GM10248 (cell line): ENCODE measurements around the gene CLEC12A.
"Not testable (repeated sequence)": the region's sequence is repeated elsewhere in the genome, so short reads cannot be mapped to it uniquely, and the experiment has no call there.

Experiments used
- CTCF ChIA-PET: fragments of 300-600 bp; sonication (Branson Sonifier 250); formaldehyde crosslinking; extraction: SDS; loops from one replicate; lab custom pipeline; 2021; ENCODE audit warnings: antibody characterized with exemption; lab: Yijun Ruan, JAX
- POLR2A ChIA-PET: fragments of 350-650 bp; sonication (Branson Sonifier 250); formaldehyde crosslinking; extraction: SDS; loops from one replicate; lab custom pipeline; 2020; ENCODE audit warnings: antibody characterized with exemption; lab: Yijun Ruan, JAX
- DNase-seq: peaks from one replicate; pipeline ENCODE4 v3.0.0; 2012; ENCODE audit errors: extremely low spot score
- TF ChIP-seq, protein P1 (sequence below): IDR thresholded peaks from 2 replicates; pipeline ENCODE4 v1.5.1; 2012; ENCODE audit warnings: mild to moderate bottlenecking, low read depth; ENCODE audit errors: extremely low read depth, missing control alignments, control extremely low read depth

Gene CLEC12A

GRCh38 chr12:9960590-9960989 lies 10.6 kb upstream of the CLEC12A start:
- TF ChIP-seq, protein P1, sequence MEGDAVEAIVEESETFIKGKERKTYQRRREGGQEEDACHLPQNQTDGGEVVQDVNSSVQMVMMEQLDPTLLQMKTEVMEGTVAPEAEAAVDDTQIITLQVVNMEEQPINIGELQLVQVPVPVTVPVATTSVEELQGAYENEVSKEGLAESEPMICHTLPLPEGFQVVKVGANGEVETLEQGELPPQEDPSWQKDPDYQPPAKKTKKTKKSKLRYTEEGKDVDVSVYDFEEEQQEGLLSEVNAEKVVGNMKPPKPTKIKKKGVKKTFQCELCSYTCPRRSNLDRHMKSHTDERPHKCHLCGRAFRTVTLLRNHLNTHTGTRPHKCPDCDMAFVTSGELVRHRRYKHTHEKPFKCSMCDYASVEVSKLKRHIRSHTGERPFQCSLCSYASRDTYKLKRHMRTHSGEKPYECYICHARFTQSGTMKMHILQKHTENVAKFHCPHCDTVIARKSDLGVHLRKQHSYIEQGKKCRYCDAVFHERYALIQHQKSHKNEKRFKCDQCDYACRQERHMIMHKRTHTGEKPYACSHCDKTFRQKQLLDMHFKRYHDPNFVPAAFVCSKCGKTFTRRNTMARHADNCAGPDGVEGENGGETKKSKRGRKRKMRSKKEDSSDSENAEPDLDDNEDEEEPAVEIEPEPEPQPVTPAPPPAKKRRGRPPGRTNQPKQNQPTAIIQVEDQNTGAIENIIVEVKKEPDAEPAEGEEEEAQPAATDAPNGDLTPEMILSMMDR: no peak
- no peak for DNase-seq
- CTCF ChIA-PET: no interaction called here
- POLR2A ChIA-PET: no interaction called here

DNA sequence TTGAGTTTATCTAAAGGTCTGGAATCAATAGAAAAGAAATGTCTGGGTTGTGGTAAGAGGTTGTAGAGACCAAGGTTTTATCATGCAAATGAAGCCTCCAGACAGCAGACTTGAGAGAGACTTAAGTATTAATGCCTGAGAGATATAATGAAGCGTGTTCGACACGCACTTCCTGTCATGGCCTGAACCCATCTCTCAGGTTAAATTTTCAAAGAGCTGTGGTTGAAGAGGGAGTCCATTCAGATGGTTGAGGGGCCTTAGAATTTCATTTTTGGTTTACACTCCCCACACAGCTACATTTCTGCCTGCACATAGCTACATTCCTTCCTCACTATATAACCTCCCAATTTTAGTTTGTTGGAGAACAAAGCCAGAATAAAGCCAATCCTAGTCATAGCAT lies 10.1 kb upstream of the CLEC12A start:
- ChIA-PET CTCF (interaction anchor here (0.6 kb wide), 1 partner anchor 11 kb away, joined by 3 read pairs; no protein-coding TSS in a partner anchor), POLR2A (no interaction called here)
- DNase-seq: no peak
- TF ChIP-seq, protein P1: no peak

DNA sequence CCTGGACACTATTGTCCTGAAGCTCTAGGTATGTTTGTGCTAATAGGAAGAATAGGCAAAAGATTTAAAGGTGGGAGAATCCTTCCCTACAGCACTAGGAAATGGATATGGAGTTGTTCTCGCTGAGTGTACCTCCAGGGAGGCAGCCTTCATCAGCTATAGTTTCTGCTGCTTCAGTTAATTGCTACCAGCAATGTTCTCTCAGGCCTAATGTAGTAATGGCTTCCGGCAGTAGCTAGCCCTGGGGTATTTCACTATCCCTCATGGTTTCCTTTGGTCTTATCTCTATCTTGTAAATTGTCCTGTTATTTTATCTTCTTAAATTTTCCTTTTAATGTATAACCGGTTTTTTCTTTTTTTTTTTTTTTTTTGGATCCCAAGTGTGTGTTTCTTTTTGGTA lies 9.3 kb upstream of the CLEC12A start:
- CTCF ChIA-PET: interaction anchor here (0.6 kb wide), 1 partner anchor 12 kb away, joined by 3 read pairs; no protein-coding TSS in a partner anchor
- TF ChIP-seq, protein P1: no peak
- POLR2A ChIA-PET: no interaction called here
- DNase-seq: no peak

DNA sequence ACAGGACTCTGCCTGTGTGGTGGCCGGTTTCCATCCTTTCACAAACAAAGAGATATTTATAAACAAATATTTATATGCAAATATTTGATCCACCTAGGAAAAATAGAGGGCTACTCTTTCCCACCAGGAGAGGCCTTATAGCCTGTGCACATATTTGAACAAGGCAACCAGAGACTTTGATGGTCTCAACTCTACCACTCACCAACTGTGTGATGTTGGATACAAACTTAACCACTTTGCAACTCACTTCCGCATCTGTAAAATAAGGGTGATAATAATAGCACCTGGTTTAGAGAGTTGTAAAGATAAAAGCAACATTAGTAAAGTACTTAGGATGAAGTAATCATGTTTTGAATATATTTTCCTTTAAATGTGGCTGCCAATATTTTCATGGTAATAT lies 1.5 kb upstream of the CLEC12A start:
- ChIA-PET POLR2A (no interaction called here), CTCF (no interaction called here)
- no peak for DNase-seq
- TF ChIP-seq, protein P1: no peak

DNA sequence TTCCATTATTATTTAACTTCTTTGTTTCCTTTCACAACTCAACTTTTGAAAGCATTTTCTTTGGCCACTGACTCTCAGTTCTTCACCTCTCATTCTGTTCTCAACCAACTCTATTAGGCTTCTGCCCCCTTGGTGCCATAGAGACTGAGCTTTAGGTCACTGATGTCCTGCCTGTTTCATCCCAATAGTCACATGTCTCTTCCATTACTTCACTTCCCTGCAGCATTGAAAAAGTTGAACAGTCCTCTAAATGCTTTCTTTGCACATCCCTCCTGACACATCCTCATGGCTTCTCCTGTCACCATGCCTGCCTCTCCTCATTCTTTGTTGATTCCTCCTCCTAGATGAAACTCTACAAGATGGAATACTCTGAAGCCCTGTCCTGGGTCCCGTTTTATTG lies 2.7 kb downstream of the CLEC12A start:
- POLR2A ChIA-PET: no interaction called here
- DNase-seq: no peak
- TF ChIP-seq, protein P1: no peak
- CTCF ChIA-PET: no interaction called here

- DNase-seq, CTCF ChIA-PET, POLR2A ChIA-PET: not testable (repeated sequence)
These were observed 3.5 kb downstream of the CLEC12A start for GRCh38 chr12:9974731-9975130.

- TF ChIP-seq, protein P1: no peak
- POLR2A ChIA-PET: no interaction called here
These were observed 4.4 kb downstream of the CLEC12A start for GRCh38 chr12:9975614-9976013.

GRCh38 chr12:9976626-9977025 lies 5.4 kb downstream of the CLEC12A start:
- DNase-seq, CTCF ChIA-PET, POLR2A ChIA-PET: not testable (repeated sequence)

More at GRCh38 chr12:9975614-9976013, 4.4 kb downstream of the CLEC12A start:
- CTCF ChIA-PET: no interaction called here
- no peak for DNase-seq
